NCI-H526 treated with DMSO at 0.1 percent for 48 hours (cell line): ENCODE results near the gene MC2R.

Source experiments
- DNase-seq: peaks from one replicate; lab custom pipeline; 2025; lab: John Stamatoyannopoulos, UW

MC2R gene

GRCh38 chr18:13915391-13915790, at the start of gene MC2R:
Gene MC2R (minus strand): TSS chr18:13915536. CDS start chr18:13885518, 30,018 bp downstream.
- no peak for DNase-seq

DNA sequence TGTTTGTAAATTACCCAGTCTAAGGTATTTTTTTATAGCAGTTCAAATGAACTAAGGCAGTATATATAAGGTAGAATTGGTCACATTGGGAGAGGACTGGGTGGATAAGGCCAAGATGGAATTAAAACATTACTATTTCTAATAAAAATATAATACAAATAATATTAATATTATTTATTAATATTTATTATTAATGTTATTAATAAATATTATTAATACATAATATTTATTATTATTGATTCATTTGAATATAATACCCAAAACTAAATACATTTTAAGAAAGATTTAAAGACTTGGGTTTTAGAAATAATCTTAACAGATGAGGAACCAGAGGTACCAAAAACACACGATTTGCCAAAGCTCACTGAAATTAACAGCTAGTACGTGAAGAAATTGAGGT, 30.5 kb upstream of the MC2R start:
- no peak for DNase-seq

DNA sequence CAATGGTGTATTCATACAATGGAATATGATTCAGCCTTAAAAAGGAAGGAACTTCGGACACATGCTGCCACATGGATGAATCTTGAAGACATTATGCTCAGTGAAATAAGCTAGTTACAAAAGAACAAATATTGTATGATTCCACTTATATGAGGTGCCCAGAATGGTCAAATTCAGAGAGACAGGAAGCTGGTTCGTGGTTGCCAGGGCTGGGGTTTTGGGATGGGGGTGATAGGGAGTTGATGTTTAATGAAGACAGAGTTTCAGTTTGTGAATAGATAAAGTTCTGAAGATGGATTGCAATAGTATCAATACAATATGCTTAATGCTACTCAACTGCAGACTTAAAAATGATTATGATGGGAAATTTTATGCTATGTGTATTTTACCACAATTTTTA, 28.0 kb upstream of the MC2R start:
- no peak for DNase-seq

GRCh38 chr18:13940326-13940725, 25.0 kb upstream of the MC2R start:
- DNase-seq: no peak

GRCh38 chr18:13934676-13935075, 19.3 kb upstream of the MC2R start:
- DNase-seq: no peak

DNA sequence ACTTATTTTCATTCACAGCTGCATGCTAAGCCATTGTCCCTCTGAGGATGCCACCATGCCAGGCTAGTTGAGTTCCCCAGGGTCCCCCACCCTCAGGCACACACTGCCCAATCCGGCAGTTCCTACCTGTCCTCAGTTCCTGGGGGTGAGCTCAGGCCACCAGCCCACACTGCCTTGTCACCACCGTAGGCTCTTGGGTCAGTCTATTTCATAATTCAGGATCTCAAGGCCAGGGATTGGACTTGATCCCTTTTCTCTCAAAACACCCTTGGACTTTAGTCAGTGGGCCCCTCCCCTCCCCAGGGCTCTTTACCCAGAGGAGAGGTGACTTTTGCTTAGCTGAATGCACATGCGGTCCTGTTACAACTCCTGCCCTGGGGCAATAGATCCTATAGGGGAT, 18.7 kb upstream of the MC2R start:
- DNase-seq: no peak

- no peak for DNase-seq
Measured at GRCh38 chr18:13932285-13933025, 17.1 kb upstream of the MC2R start.

GRCh38 chr18:13930964-13931363, 15.6 kb upstream of the MC2R start:
- DNase-seq: no peak

DNA sequence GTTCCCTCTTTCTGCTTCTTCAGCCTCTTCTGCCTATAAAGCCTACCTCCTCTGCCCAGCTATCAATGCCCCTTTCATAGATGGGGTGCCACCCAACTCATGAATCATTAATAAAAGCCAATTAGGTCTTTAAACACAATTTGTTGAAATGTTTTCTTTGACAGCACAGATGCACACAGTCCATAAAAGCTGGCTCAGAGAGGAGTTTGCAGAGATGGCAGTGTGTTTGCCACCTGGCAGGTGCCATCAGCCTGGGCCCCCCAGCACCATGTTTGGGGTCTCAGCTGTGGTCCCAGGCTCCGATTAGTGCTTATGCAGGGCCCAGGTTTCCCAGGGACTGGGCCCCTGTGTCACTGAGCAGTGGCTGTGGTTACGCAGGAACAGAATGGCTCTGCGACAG, 7.9 kb upstream of the MC2R start:
- DNase-seq: no peak

- DNase-seq: no peak
Measured at GRCh38 chr18:13918898-13919297, 3.6 kb upstream of the MC2R start.

- DNase-seq: no peak
Measured at GRCh38 chr18:13917401-13917800, 2.1 kb upstream of the MC2R start.

GRCh38 chr18:13916559-13916958, 1.2 kb upstream of the MC2R start:
- no peak for DNase-seq

DNA sequence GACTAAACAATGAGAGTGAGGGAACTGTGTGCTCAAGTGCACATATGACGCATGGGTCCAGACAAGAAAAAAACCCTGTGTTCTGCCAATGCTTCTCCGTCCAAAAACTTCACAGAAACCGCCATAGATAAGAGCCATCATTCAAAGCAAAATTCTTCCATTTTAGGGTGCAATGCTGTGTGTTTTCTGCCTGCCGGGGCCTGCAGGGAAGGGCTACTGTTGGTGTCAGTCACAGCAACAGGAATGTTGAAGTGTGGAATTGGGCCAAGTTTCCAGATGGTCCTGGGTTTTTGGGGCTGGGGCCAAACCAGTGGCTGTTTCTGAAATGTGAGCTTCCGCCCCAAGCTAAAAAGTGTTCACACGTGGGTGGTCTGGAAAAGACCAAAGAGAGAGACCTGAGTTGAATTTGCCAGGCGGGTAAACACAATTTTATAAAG, 677 bp upstream of the MC2R start:
- DNase-seq: no peak

GRCh38 chr18:13914756-13915155, 580 bp downstream of the MC2R start:
- DNase-seq: no peak

- no peak for DNase-seq
Measured at GRCh38 chr18:13914170-13914569, 1.2 kb downstream of the MC2R start.

DNA sequence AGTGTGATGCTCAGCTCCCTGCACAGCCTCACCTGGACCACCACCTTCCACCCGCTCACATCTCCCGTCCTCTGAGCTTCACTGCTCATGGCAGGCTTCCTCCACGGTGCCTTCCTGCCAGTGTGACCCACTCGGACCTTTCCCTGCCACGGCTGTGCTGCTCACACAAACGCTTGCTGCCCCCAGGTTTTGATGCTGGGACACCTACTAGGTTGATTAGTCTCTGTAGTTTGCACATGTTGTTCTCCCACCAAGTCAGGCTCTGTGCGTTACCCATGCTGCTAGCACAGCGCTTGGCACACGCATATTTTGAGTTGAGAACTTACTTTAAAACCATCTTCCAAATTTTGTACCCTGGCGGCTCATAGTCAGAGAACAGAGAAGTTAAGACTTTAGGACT, 2.1 kb downstream of the MC2R start:
- no peak for DNase-seq

GRCh38 chr18:13912601-13913000, 2.7 kb downstream of the MC2R start:
- DNase-seq: no peak

DNA sequence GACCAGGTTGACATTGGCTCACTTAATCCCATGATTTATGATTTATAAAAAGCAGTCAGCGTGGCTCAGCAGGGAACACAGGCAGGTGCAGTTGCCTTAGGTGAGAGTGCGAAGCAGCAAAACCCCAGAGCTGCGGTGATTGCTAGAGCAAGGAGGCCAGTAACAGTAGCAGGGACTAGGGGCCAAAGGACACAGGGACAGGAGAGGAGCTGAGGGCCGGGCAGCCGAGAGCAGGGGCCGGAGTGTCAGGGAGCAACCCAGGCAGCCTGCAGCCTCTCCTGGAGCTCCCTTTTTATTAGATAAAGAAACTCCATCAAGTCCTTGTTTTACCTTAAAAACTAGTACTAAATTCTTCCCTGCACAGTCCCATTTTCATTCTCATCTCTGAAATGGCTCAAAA, 4.3 kb downstream of the MC2R start:
- DNase-seq: no peak

DNA sequence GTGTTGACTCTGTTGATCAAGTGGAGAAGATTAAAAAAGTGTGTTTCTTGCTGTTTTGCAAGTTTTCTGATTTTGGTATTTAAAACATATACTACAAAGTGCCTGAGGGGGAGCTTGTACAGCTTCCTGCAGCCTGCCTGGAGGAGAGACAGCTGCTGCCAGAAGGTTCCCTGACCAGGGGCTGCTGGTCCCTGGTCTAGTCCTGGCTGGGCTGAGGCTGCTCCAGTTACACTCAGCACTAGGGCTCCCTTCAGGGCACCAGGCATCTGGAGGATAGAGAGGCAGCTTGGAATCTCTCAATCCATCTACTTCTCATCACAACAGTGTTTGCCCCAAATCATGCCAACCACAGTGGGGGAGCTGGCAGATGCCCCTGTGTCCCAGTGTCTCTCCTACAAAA, 4.8 kb downstream of the MC2R start:
- no peak for DNase-seq

DNA sequence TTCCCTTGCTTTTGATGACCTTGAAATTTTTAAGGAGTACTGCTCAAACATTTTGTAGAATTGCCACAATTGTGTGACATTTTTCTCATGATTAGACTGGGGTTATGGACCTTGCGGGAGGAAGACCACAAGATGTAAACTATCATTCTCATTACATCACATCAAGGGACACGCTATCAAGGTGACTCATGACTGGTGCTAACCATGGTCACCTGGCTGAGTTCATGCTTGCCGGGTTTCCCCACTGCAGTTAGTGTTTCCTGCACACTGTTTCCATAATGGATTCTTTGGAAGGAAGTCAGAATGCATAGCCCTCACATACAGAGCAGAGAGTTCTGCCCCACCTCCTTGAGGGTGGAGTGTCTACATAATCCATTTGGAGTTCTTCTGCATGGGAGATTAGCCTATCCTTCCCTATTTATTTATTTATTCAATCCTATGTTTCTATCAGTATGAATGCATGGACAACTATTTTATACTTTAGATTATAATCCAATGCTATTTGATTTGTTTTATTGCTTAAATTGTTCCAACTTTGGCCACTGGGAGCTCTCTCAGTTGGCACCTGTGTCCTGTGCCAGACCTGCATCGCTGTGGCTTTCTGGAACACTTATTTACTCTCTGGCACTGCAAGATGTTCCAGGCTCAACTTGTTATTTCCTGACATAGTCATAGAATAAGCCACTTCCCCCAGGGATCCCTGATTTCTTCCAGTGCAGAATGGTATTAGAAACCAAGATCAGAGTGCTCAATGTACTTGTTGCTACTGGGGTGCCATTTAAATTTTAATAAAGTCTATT, 6.0 kb downstream of the MC2R start:
- no peak for DNase-seq

- no peak for DNase-seq
Measured at GRCh38 chr18:13900633-13901032, 14.7 kb downstream of the MC2R start.

DNA sequence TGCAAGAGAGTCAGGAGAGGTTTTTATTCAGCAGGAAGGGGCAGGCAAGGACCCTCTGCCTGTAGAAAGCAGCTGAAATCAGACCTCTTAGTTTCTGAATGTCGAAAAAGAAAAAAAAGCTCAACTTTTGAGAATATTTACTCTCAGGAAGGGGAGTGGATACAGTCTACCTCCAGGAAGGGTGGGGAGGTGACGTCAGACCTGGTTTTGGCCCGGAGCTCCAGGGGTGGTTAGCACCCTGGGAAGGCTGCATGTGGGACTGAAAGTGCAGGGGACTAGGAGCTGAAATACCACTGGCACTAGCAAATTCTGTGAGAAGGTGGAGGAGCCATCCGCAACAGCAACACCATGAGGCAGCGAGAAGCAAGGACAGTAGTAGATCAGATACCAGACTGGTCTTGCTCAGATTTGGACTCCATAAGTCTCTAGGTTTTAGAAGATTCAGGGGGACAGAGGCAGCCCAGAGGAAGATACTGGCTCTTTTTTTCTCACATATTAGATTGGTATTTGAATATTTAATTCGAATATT, 19.8 kb downstream of the MC2R start:
- no peak for DNase-seq

DNA sequence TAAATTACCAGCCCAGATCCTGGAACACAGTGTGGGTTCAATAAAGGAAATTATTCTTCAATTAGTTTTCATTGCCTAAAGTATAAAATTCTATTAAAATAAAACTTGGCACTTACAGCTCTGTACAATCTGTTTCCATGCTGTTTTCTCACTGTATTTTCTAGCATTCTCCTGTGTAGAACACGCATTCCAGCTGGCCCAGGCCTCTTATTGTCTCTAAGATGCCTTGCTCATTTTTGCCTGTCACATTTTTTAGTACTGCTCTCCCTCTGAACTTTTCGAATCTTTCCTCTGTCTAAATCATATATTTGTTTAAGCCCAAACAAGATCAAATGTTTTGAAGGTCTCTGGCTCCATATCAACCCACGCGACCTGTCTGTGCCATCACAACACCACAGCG, 20.8 kb downstream of the MC2R start:
- no peak for DNase-seq
